T-helper 2 cell (primary cell): ENCODE measurements around the gene CHFR.
"Not testable (repeated sequence)": the region's sequence is repeated elsewhere in the genome, so short reads cannot be mapped to it uniquely, and the experiment has no call there.

Experiments used
- DNase-seq, 5 experiments: peaks; one replicate each; pipeline versions ENCODE4 v3.0.0 to v3.0.0-alpha.2; 2012 to 2022

Gene CHFR

GRCh38 chr12:132838410-132839080 lies 48.9 kb downstream of the CHFR start:
- DNase-seq, result no peak

- DNase-seq, result no peak
These were observed 49.6 kb downstream of the CHFR start for GRCh38 chr12:132837693-132838409.

GRCh38 chr12:132836795-132837331 lies 50.5 kb downstream of the CHFR start:
- DNase-seq, result no peak

GRCh38 chr12:132836230-132836629 lies 51.2 kb downstream of the CHFR start:
- not testable (repeated sequence) for DNase-seq

GRCh38 chr12:132835076-132836025 lies 52.1 kb downstream of the CHFR start:
- no peak for DNase-seq

GRCh38 chr12:132834181-132834711 lies 53.2 kb downstream of the CHFR start:
- peak in 2 of 5 experiments; percentile 22 to 82 for DNase-seq

- DNase-seq, result no peak
These were observed 54.1 kb downstream of the CHFR start for GRCh38 chr12:132833341-132833740.

- DNase-seq, result no peak
These were observed 55.6 kb downstream of the CHFR start for GRCh38 chr12:132831771-132832170.

- peak; percentile 89 to 96 (median 93) for DNase-seq
These were observed 58.5 kb downstream of the CHFR start, which contains the start of gene GOLGA3 for GRCh38 chr12:132828706-132829534. Gene GOLGA3 (minus strand): TSS chr12:132828869. CDS start chr12:132822128, 6,741 bp downstream.

GRCh38 chr12:132827763-132828703 lies 59.4 kb downstream of the CHFR start:
- peak in 3 of 5 experiments; percentile 10 to 51 (median 13) for DNase-seq

GRCh38 chr12:132825861-132826260 lies 61.5 kb downstream of the CHFR start:
- no peak for DNase-seq

GRCh38 chr12:132825089-132825488 lies 62.3 kb downstream of the CHFR start:
- DNase-seq, result no peak

- no peak for DNase-seq
These were observed 63.4 kb downstream of the CHFR start for GRCh38 chr12:132824053-132824452.

- peak in 1 of 5 experiments; percentile 15 for DNase-seq
These were observed 68.8 kb downstream of the CHFR start for GRCh38 chr12:132818562-132818961.

- no peak for DNase-seq
These were observed 73.2 kb downstream of the CHFR start for GRCh38 chr12:132814232-132814631.

GRCh38 chr12:132813443-132813842 lies 74.0 kb downstream of the CHFR start:
- DNase-seq, result no peak

GRCh38 chr12:132812631-132813305 lies 74.6 kb downstream of the CHFR start:
- DNase-seq, result peak in 2 of 5 experiments; percentile 15 to 68

GRCh38 chr12:132809391-132809790 lies 78.0 kb downstream of the CHFR start:
- not testable (repeated sequence) for DNase-seq

GRCh38 chr12:132807295-132808092 lies 79.9 kb downstream of the CHFR start:
- DNase-seq, result no peak
